ENCODE measurements around the gene MRPL55. TPM values are rescaled to one million over a fixed set of nuclear protein-coding genes. Genes with fewer than 3 reads are reported as not detected.

MRPL55 gene
- polyA plus RNA-seq, 1 donor from 2014 or later, result 168 TPM

DNA sequence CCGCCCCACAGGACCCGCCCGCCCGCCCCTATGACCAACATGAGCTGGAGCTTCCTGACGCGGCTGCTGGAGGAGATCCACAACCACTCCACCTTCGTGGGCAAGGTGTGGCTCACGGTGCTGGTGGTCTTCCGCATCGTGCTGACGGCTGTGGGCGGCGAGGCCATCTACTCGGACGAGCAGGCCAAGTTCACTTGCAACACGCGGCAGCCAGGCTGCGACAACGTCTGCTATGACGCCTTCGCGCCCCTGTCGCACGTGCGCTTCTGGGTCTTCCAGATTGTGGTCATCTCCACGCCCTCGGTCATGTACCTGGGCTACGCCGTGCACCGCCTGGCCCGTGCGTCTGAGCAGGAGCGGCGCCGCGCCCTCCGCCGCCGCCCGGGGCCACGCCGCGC, 48.6 kb upstream of the MRPL55 start:
- TF ChIP-seq POLR2AphosphoS5 (IDR thresholded peaks at IDR 0.05) (no peak), SMC3 (conservative IDR thresholded peaks at IDR 0.05; ENCODE audit: poor library complexity) (no peak), RAD21 (conservative IDR thresholded peaks at IDR 0.05) (no peak)
- Histone ChIP-seq H3K79me2 (replicated peaks; ENCODE audit: insufficient read depth, low read length) (no peaks in the 10 kb centered on the region), H3F3A (ENCODE audit: insufficient read depth, low read length, poor library complexity, severe bottlenecking) (no peaks in the 10 kb centered on the region), H3K4me2 (ENCODE audit: low read length) (no peak overlapping the region), H3K9me3 (ENCODE audit: low read length) (no peaks in the 10 kb centered on the region), H3K4me3 (ENCODE audit: low read length) (no peak overlapping the region), H3K27me3 (ENCODE audit: insufficient read depth, low read depth, low read length) (no peaks in the 10 kb centered on the region), H3K9me2 (ENCODE audit: insufficient read depth, low read length) (no peaks in the 10 kb centered on the region), H2AFZ (ENCODE audit: low read depth, low read length) (no peak overlapping the region), H4K20me1 (ENCODE audit: insufficient read depth) (no peaks in the 10 kb centered on the region), H3K27ac (ENCODE audit: low read length) (no peak overlapping the region), H3K36me3 (ENCODE audit: insufficient read depth, low read length) (no peaks in the 10 kb centered on the region), H3K9ac (ENCODE audit: low read length) (no peak overlapping the region)

DNA sequence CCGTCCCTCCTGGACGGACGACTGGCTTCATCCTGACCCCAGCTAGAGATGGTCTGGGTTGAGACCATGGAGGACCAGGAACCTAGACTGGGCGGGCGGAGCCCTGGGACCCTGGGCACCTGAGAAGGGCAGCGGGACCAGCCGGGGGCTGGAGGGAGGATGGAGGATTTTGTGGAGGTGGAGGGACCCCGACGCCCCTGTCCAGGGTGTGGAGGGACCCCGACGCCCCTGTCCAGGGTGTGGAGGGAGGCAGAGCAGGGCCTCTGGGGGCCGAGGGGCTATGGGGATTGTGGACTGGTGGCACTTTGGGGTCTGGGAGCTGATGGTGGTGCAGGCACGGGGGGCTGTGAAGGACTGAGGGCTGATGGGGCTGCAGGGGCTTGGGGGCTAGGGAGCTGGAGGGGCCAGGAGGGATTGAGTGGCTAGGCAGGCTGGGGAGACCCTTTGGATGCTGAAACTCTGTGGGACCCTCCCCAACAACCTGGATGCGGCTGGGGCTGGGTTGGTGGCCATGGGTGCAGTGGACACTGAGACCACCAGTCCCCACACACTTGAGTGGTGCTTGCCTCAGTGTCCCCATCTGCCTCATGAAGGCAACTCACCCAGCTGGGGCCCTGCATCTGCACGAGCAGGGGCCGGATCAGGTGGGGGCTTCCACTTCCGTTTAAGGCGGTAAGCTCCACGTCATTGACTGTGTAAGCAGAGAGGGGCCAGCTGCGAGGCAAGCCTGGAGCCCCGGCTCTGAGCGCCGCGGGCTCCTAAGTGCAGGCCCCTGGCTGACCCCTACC, 48.0 kb upstream of the MRPL55 start:
- Histone ChIP-seq H3K9ac (ENCODE audit: low read length) (no peak overlapping the region), H3K27ac (ENCODE audit: low read length) (no peak overlapping the region), H3K27me3 (ENCODE audit: insufficient read depth, low read depth, low read length) (no peaks in the 10 kb centered on the region)

More for the DNA sequence above, 48.0 kb upstream of the MRPL55 start:
- H4K20me1 ChIP-seq (ENCODE audit: insufficient read depth), result no peaks in the 10 kb centered on the region
- H3K36me3 ChIP-seq (ENCODE audit: insufficient read depth, low read length), result no peaks in the 10 kb centered on the region
- H3K4me2 ChIP-seq (ENCODE audit: low read length), result no peak overlapping the region
- H2AFZ ChIP-seq (ENCODE audit: low read depth, low read length), result no peak overlapping the region
- no peaks in the 10 kb centered on the region for H3K79me2 ChIP-seq (replicated peaks; ENCODE audit: insufficient read depth, low read length)
- H3K4me3 ChIP-seq (ENCODE audit: low read length), result no peak overlapping the region
- H3F3A ChIP-seq (ENCODE audit: insufficient read depth, low read length, poor library complexity, severe bottlenecking), result no peaks in the 10 kb centered on the region
- TF ChIP-seq, protein P1, sequence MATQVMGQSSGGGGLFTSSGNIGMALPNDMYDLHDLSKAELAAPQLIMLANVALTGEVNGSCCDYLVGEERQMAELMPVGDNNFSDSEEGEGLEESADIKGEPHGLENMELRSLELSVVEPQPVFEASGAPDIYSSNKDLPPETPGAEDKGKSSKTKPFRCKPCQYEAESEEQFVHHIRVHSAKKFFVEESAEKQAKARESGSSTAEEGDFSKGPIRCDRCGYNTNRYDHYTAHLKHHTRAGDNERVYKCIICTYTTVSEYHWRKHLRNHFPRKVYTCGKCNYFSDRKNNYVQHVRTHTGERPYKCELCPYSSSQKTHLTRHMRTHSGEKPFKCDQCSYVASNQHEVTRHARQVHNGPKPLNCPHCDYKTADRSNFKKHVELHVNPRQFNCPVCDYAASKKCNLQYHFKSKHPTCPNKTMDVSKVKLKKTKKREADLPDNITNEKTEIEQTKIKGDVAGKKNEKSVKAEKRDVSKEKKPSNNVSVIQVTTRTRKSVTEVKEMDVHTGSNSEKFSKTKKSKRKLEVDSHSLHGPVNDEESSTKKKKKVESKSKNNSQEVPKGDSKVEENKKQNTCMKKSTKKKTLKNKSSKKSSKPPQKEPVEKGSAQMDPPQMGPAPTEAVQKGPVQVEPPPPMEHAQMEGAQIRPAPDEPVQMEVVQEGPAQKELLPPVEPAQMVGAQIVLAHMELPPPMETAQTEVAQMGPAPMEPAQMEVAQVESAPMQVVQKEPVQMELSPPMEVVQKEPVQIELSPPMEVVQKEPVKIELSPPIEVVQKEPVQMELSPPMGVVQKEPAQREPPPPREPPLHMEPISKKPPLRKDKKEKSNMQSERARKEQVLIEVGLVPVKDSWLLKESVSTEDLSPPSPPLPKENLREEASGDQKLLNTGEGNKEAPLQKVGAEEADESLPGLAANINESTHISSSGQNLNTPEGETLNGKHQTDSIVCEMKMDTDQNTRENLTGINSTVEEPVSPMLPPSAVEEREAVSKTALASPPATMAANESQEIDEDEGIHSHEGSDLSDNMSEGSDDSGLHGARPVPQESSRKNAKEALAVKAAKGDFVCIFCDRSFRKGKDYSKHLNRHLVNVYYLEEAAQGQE (IDR thresholded peaks at IDR 0.05; ENCODE audit: borderline replicate concordance), result no peak
- no peak for TF ChIP-seq SMC3 (conservative IDR thresholded peaks at IDR 0.05; ENCODE audit: poor library complexity)
- TF ChIP-seq, protein P2, sequence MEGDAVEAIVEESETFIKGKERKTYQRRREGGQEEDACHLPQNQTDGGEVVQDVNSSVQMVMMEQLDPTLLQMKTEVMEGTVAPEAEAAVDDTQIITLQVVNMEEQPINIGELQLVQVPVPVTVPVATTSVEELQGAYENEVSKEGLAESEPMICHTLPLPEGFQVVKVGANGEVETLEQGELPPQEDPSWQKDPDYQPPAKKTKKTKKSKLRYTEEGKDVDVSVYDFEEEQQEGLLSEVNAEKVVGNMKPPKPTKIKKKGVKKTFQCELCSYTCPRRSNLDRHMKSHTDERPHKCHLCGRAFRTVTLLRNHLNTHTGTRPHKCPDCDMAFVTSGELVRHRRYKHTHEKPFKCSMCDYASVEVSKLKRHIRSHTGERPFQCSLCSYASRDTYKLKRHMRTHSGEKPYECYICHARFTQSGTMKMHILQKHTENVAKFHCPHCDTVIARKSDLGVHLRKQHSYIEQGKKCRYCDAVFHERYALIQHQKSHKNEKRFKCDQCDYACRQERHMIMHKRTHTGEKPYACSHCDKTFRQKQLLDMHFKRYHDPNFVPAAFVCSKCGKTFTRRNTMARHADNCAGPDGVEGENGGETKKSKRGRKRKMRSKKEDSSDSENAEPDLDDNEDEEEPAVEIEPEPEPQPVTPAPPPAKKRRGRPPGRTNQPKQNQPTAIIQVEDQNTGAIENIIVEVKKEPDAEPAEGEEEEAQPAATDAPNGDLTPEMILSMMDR (IDR thresholded peaks at IDR 0.05; ENCODE audit: poor library complexity, severe bottlenecking), result no peak
- no peak for TF ChIP-seq POLR2AphosphoS5 (IDR thresholded peaks at IDR 0.05)
- no peak for TF ChIP-seq RAD21 (conservative IDR thresholded peaks at IDR 0.05)
- no peak for TF ChIP-seq EZH2 (IDR thresholded peaks at IDR 0.05; ENCODE audit: borderline replicate concordance, insufficient read depth, low read length, poor library complexity, severe bottlenecking)
- TF ChIP-seq MXI1 (conservative IDR thresholded peaks at IDR 0.05; ENCODE audit: poor library complexity, severe bottlenecking), result no peak
- no peak for TF ChIP-seq TAF1 (IDR thresholded peaks at IDR 0.05; ENCODE audit: low read depth)
- TF ChIP-seq EP300 (conservative IDR thresholded peaks at IDR 0.05; ENCODE audit: poor library complexity, severe bottlenecking), result no peak
- no peaks in the 10 kb centered on the region for H3K9me3 ChIP-seq (ENCODE audit: low read length)
- H3K9me2 ChIP-seq (ENCODE audit: insufficient read depth, low read length), result no peaks in the 10 kb centered on the region
